Kidney glomerular epithelial cell (primary cell): ENCODE results near the gene PUSL1.

Experiments
- DNase-seq: peaks from one replicate; lab custom pipeline; 2025; lab: John Stamatoyannopoulos, UW

PUSL1 gene

DNA sequence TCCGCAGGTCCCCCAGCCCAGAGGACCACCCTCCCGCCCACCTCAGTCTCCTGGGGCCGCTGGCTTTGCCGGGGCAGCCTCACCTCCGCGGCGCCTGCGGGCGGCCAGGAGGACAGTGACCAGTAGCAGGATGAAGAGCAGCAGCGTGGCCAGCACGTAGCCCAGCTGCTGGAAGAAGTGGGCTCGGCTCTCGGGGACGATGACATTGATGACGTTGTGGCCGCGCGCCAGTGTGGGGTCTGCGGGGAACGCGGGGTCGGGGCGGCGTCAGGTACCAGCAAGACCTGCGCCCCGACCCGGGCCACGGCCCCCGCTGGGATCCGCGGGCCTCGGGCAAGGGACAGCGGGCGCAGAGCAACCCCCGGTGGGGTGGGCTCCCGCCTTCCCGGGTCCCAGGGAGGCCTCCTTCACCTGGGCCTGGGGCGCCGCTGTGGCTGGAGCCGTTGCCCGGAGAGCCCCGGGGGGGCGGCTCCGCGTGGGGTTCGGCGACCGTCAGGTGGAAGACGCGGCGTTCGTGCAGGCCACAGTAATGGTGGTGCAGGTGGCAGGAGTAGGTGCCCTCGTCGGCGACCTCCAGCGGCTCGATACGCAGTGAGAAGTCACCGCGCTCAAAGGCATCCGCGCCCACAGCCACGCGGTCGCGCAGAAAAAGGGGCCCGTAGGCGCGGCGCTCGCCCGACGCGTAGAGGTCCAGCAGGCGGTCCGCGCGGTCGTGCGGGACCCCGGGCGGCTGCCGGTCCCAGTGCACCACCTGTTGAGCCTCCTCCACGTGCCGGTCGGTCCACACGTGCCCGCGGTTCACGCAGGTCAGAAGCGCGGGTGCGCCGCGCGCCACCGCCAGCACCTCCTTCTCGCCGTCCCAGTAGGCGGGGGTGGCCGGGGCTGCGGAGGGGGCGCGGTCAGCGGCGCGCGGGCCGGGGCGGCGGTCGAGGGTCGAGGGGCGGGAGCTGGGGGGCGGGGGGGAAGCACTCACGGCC, 46.2 kb downstream of the PUSL1 start:
- no peak for DNase-seq

DNA sequence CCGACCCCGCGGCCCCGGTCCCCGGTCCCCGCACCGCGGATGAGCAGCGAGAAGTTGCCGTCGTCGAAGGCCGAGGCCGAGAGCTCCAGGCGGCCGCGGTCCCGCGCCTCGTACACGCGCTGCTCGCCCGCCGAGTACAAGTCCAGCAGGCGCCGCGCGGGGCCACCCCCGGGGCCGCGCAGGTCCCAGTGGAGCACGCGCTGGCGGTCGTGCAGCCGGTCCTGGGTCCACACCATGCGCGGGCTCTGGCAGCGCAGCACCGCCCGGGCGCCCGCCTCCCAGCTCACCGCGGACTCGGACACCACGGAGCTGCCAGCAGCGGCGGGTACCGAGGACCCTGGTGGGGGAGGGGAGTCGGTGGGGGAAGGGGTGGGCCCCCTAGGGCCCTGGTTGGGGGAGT, 47.0 kb downstream of the PUSL1 start:
- no peak for DNase-seq

DNA sequence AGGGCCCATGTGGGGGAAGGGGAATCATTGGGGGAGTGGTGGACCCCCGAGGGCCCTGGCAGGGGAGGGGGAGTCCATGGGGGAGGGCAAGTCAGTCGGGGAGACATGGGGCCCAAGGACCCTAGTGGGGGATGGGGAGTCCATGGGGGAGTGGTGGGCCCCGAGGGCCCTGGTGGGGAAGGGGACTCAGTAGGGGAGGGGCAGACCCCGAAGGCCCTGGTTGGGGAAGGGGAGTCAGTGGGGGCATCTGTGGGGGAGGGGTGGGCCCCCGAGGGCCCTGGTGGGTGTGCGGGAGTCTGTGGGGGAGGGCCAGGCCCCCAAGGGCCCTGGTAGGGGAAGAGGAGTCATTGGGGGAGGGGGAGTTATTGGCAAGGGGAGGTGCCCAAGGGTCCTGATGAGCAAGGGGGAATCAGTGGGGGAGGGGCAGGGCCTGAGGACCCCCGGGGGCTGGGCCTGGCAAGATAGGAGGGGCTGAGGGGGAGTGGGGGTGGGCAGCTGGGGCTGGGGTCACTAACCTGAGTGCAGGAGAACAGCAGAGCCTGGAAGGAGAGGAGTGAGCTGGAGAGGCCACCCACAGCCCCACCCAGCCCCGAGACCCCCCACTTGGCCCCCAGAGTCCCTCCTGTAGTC, 47.9 kb downstream of the PUSL1 start:
- no peak for DNase-seq

DNA sequence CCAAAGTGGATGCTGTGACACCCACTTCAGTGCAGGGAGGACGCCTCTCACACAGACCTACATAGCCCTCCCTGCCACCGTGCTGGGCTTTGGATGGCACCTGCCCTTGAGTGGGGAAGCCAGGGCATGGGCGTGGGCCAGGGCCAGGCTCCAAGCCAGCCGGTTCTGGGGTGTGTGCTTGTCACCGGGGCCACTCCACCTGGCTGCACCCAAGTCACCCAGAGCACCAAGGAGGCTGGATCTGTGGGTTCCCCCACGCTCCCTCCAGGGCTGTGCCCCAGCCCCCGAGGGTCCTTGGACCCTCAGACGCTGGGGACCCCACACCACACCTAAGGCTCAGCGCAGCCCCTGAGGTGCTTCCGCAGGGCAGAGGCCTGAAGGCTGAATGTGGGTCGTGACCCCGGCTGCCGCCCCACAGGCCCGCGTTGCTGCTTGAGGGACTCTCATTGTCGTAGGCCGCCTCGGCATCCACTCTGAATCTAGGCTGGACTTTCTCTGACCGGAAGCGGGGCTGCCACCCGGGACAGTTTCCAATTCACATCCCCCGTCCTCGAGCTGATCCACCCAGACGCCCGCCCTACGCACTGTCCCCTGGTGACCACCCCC, 48.5 kb downstream of the PUSL1 start:
- no peak for DNase-seq

DNA sequence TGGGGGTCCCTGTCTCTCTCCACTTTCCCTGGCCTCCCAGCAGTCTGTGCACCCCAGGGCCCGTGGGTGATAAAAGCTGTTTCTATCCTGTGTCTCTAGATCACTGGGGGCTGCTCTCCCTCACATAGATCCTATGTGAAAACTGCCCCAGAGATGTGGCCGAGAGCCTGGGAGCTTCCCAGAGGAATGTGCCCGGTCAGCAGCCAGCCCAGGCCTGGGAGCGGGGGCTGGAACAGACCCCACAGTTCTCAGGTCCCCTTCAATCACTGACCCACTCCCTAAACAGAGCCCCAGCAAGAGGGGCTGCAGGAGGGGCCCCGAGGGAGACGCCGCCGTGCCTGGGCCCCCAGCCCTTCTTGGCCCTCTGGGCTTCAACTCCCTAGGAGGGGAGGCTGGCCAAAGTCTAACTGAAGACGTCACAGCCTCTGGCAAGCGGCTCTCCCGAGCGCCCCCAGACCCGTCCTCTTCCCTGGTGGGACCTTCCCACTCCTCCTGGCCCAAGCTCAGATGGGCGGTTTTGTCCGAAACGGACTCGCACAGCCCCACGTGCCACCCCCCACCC, 49.6 kb downstream of the PUSL1 start:
- peak; percentile 40 for DNase-seq

DNA sequence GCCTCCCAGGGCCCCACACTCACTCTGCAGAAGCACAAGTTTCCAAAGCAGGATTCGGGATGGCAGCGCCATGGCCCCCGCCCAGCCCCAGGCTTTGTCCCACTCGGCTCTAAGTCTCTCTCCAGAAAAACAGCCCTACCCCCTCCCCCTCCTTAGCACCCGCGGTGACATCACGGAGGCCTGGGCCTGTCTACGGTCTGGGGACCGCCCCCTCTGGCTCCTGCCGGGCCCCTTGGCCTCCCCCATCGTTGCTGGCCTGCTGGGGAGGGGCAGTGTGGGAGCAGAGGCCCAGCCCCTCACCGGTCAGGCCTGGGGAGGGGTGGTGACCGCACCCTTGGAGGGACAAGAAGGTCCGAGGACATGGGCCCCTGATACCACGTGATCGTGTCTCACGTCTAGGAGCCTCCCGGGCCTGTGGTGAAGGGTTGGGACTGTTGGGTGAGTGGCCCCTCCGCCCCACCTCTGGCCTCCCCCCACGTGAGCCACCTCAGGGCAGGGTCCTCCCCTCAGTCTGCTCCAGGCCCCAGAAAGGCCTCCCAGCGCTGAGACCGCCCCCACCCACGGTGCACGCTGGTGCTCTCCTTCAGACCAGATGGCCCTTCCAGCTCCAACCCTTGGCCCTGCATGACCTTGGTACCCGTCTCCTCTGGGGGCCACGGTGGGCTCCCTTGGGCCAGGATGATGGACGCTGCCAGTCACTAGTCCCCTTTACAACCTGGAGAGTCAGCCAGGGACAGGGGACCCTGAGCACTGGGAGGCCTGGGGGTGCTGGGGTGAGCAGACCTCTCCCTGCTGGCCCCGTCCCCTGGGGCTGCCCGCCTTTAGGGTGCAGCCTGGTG, 50.3 kb downstream of the PUSL1 start, which contains the start of gene MXRA8:
TSS of gene MXRA8 (minus strand) at position 123 of the 839 bp plus-strand sequence. CDS start at position 72, 51 bp downstream.
- peak; percentile 53 for DNase-seq

DNA sequence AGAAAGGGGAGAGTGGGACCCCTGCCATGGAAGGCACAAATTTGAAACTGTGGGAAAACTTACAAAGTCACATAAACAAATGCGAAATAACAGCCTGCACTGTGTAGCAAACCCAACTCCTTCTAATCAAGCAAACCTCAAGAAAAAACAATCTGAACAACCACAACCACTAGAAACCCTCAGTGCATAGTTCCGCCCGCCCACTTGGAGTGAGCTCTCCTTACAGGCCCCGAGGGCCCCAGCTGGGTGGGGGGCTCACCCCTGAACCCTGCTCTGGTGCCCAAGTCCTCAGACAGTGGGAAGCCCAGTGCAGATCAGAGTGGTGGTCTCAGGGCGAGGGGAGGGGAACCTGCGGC, 50.9 kb downstream of the PUSL1 start:
- no peak for DNase-seq

DNA sequence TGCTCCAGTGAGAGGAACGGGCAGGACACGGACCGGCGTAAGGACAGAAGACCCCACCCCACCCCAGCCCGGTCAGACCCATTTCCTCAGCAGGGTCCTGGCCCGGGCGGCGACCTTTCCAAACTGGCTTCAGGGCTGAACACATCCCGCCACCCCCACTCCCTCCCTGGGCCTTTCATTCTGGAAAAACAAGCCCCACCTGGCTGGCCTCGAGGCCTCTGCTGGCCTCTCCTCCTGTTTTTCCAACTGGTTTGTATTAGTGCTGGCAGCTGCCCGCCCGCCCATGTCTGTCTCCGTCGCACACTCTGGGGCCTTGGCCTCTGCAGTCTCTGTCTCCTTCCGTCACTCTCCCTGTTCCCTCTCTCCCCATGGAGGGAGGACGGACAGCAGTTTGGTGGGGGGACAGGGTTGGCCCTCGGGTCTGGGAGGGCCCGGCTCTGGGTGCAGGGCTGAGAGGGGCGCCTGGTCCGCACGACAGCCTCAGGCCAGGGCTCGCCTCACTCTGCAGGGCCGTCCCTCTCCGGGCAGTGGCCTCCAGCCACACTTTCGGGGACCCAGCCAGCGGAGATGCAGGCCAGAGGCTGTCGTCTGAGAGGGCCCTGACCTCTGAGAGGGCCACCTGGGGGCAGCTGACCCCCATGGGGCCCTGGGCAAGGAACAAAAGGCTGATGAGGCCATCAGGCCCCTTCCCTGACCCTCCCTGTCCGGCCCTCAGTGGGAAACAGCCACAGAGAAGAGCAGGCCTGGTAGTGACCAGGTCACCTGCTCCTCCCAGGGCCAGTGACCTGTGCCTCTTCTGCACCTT, 51.5 kb downstream of the PUSL1 start:
- no peak for DNase-seq

DNA sequence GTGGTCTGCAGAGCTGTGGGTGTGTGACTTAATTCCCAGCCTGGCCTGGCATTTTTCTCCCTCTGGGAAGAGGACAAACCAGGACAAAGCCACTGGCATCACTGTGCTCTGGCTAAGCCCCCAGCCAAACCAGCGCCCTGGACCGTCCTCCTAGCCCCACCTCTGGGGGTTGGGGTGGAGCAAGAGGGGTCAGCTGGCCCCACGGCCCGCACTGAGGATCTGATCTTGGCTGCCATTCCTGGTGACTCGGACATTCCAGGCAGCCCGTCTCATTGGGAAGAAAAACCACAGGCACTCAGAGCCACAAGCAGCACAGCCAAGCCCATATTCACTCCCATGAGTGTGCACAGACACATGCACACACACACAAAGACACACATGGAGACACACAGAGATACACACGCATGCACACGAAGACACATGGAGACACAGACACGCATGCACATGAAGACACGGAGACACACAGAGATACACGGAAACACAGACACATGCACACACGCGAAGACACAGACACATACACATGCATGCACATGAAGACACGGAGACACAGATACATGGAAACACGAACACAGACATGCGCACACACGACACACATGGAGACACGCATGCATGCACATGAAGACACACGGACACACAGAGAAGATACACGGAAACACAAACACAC, 52.2 kb downstream of the PUSL1 start:
- DNase-seq = peak; percentile 89
